Measurements from ENCODE around the gene PI4KA.

Gene PI4KA

GRCh38 chr22:20747223-20747622 is 111.4 kb downstream of the PI4KA start:
- no peak for TF ChIP-seq GABPA (IDR thresholded peaks at IDR 0.05; ENCODE audit: low read depth)
- TF ChIP-seq REST (IDR thresholded peaks at IDR 0.05; ENCODE audit: insufficient replicate concordance, low read depth) = no peak
- no peak for TF ChIP-seq SPI1 (IDR thresholded peaks at IDR 0.05; ENCODE audit: borderline replicate concordance, low read depth)
- no peak for TF ChIP-seq POLR2AphosphoS5 (IDR thresholded peaks at IDR 0.05; ENCODE audit: low read depth)
- no peak for TF ChIP-seq CTCF (IDR thresholded peaks at IDR 0.05; ENCODE audit: insufficient read depth, low read length)

GRCh38 chr22:20746431-20747189 is 112.0 kb downstream of the PI4KA start:
- no peaks in the 10 kb centered on the region for H3K27me3 ChIP-seq (ENCODE audit: insufficient read depth, poor library complexity, severe bottlenecking)
- no peak overlapping the region for H3K27ac ChIP-seq (replicated peaks)
- H3K4me3 ChIP-seq (replicated peaks; ENCODE audit: insufficient read depth, low read length) = no peak overlapping the region
- TF ChIP-seq POLR2AphosphoS5 (IDR thresholded peaks at IDR 0.05; ENCODE audit: low read depth) (no peak), REST (IDR thresholded peaks at IDR 0.05; ENCODE audit: insufficient replicate concordance, low read depth) (no peak), GABPA (IDR thresholded peaks at IDR 0.05; ENCODE audit: low read depth) (no peak), SPI1 (IDR thresholded peaks at IDR 0.05; ENCODE audit: borderline replicate concordance, low read depth) (no peak), CTCF (IDR thresholded peaks at IDR 0.05; ENCODE audit: insufficient read depth, low read length) (no peak)
- no peak for DNase-seq (ENCODE audit: low read depth in 1 of 2, low spot score in 1 of 2)

More at GRCh38 chr22:20747223-20747622, 111.4 kb downstream of the PI4KA start:
- DNase-seq (ENCODE audit: low read depth in 1 of 2, low spot score in 1 of 2) = no peak
- Histone ChIP-seq H3K27me3 (ENCODE audit: insufficient read depth, poor library complexity, severe bottlenecking) (no peaks in the 10 kb centered on the region), H3K4me3 (replicated peaks; ENCODE audit: insufficient read depth, low read length) (no peak overlapping the region), H3K27ac (replicated peaks) (no peak overlapping the region)

- Histone ChIP-seq H3K4me3 (replicated peaks; ENCODE audit: insufficient read depth, low read length) (no peak overlapping the region), H3K27ac (replicated peaks) (no peak overlapping the region), H3K27me3 (ENCODE audit: insufficient read depth, poor library complexity, severe bottlenecking) (no peaks in the 10 kb centered on the region)
- DNase-seq (ENCODE audit: low read depth in 1 of 2, low spot score in 1 of 2) = no peak
- TF ChIP-seq REST (IDR thresholded peaks at IDR 0.05; ENCODE audit: insufficient replicate concordance, low read depth) = no peak
These were observed 113.5 kb downstream of the PI4KA start for GRCh38 chr22:20745119-20745518.

Measured in HL-60 (cell line).